ENCODE data around the gene FRMD4A.

FRMD4A gene

GRCh38 chr10:13806419-13806818, 524.3 kb downstream of the FRMD4A start:
- Histone ChIP-seq H3K4me3 (replicated peaks; ENCODE audit: insufficient read depth, low read length) (no peak overlapping the region), H3K27ac (replicated peaks) (no peak overlapping the region), H3K27me3 (ENCODE audit: insufficient read depth, poor library complexity, severe bottlenecking) (no peaks in the 10 kb centered on the region)
- DNase-seq (ENCODE audit: low read depth in 1 of 2, low spot score in 1 of 2), result no peak
- TF ChIP-seq GABPA (IDR thresholded peaks at IDR 0.05; ENCODE audit: low read depth) (no peak), CTCF (IDR thresholded peaks at IDR 0.05; ENCODE audit: insufficient read depth, low read length) (no peak), REST (IDR thresholded peaks at IDR 0.05; ENCODE audit: insufficient replicate concordance, low read depth) (no peak), POLR2AphosphoS5 (IDR thresholded peaks at IDR 0.05; ENCODE audit: low read depth) (no peak), SPI1 (IDR thresholded peaks at IDR 0.05; ENCODE audit: borderline replicate concordance, low read depth) (no peak)

GRCh38 chr10:13803566-13804554, 526.9 kb downstream of the FRMD4A start:
- TF ChIP-seq CTCF (IDR thresholded peaks at IDR 0.05; ENCODE audit: insufficient read depth, low read length) (no peak), REST (IDR thresholded peaks at IDR 0.05; ENCODE audit: insufficient replicate concordance, low read depth) (no peak), POLR2AphosphoS5 (IDR thresholded peaks at IDR 0.05; ENCODE audit: low read depth) (no peak), GABPA (IDR thresholded peaks at IDR 0.05; ENCODE audit: low read depth) (no peak), SPI1 (IDR thresholded peaks at IDR 0.05; ENCODE audit: borderline replicate concordance, low read depth) (no peak)
- Histone ChIP-seq H3K27me3 (ENCODE audit: insufficient read depth, poor library complexity, severe bottlenecking) (no peaks in the 10 kb centered on the region), H3K27ac (replicated peaks) (no peak overlapping the region), H3K4me3 (replicated peaks; ENCODE audit: insufficient read depth, low read length) (no peak overlapping the region)
- DNase-seq (ENCODE audit: low read depth in 1 of 2, low spot score in 1 of 2), result no peak

GRCh38 chr10:13801907-13802288, 528.8 kb downstream of the FRMD4A start:
- TF ChIP-seq REST (IDR thresholded peaks at IDR 0.05; ENCODE audit: insufficient replicate concordance, low read depth), result no peak
- no peak for TF ChIP-seq CTCF (IDR thresholded peaks at IDR 0.05; ENCODE audit: insufficient read depth, low read length)
- TF ChIP-seq GABPA (IDR thresholded peaks at IDR 0.05; ENCODE audit: low read depth), result no peak
- no peak for TF ChIP-seq POLR2AphosphoS5 (IDR thresholded peaks at IDR 0.05; ENCODE audit: low read depth)
- no peak for TF ChIP-seq SPI1 (IDR thresholded peaks at IDR 0.05; ENCODE audit: borderline replicate concordance, low read depth)
- Histone ChIP-seq H3K27me3 (ENCODE audit: insufficient read depth, poor library complexity, severe bottlenecking) (no peaks in the 10 kb centered on the region), H3K27ac (replicated peaks) (no peak overlapping the region), H3K4me3 (replicated peaks; ENCODE audit: insufficient read depth, low read length) (no peak overlapping the region)
- no peak for DNase-seq (ENCODE audit: low read depth in 1 of 2, low spot score in 1 of 2)

Data from HL-60 (cell line).